Measurements from ENCODE around the gene IP6K1. TPM values are rescaled to one million over a fixed set of nuclear protein-coding genes. Genes with fewer than 3 reads are reported as not detected.

Gene IP6K1
- total RNA-seq, 1 experiment from 2014 or later = 42.2 TPM

GRCh38 chr3:49689046-49689907 lies 97.1 kb downstream of the IP6K1 start, which contains the start of the genes MST1 and RNF123:
TSS of gene MST1 (minus strand) at chr3:49689474. CDS start at chr3:49688691, 783 bp downstream.
TSS of gene RNF123 (plus strand) at chr3:49689557. CDS start at chr3:49691166, 1,609 bp downstream.
- Histone ChIP-seq H3K27ac (ENCODE audit: insufficient read length, low read depth, low read length) (no peak within 1 kb of the TSS), H2BK15ac (ENCODE audit: low read depth, low read length) (no peak within 1 kb of the TSS)
- H3K4me3 Mint-ChIP-seq = peak within 1 kb of the TSS; percentile 90 to 99

More at GRCh38 chr3:49689046-49689907, 97.1 kb downstream of the IP6K1 start, which contains the start of the genes MST1 and RNF123:
- no peak within 1 kb of the TSS for H2BK20ac ChIP-seq (ENCODE audit: low read depth, low read length, poor library complexity, severe bottlenecking)
- no peaks in the 10 kb centered on the region for H3K79me1 ChIP-seq (ENCODE audit: insufficient read depth, low read depth, low read length, poor library complexity, severe bottlenecking)
- H3K18ac ChIP-seq (ENCODE audit: insufficient read length, low read depth, low read length) = no peak within 1 kb of the TSS
- H3K4me2 ChIP-seq (ENCODE audit: insufficient read depth, insufficient read length, low read length) = peak within 1 kb of the TSS; percentile 74
- no peak within 1 kb of the TSS for H2AK5ac ChIP-seq (ENCODE audit: insufficient read length, low read length)
- Mint-ChIP-seq H3K9me3 (no peaks in the 10 kb centered on the region), H3K27ac (peak within 1 kb of the TSS; percentile 93 to 99 (median 95)), H3K4me1 (peaks cover 20 to 30% of the 10 kb centered on the region in 2 experiments), H3K27me3 (ENCODE audit: low read depth) (peaks cover 5% of the 10 kb centered on the region; the same call in 1 of the 2 replicates), H3K36me3 (ENCODE audit: insufficient read depth in 1 of 3, low read depth in 3 of 3) (peaks cover 2 to 13% (median 10%) of the 10 kb centered on the region in 3 experiments; a peak in 6 of 7 replicates)
- H3K56ac ChIP-seq (ENCODE audit: insufficient read length, low read depth, low read length) = no peak within 1 kb of the TSS
- peak; percentile 94 for DNase-seq
- H3K23ac ChIP-seq (ENCODE audit: insufficient read length, low read depth, low read length) = no peak within 1 kb of the TSS
- H4K8ac ChIP-seq (replicated peaks; ENCODE audit: insufficient read length, low read depth, low read length) = no peak within 1 kb of the TSS
- H4K20me1 ChIP-seq (ENCODE audit: control insufficient read depth, insufficient read depth, insufficient read length) = no peaks in the 10 kb centered on the region
- H3K9me3 ChIP-seq (ENCODE audit: control insufficient read depth, low read depth, low read length) = no peaks in the 10 kb centered on the region
- peak within 1 kb of the TSS; percentile 65; the same call in 1 of the 2 replicates for H3K14ac ChIP-seq (ENCODE audit: insufficient read depth, low read length)
- peak within 1 kb of the TSS; percentile 42 for H3K9ac ChIP-seq (ENCODE audit: extremely low read depth, insufficient read length, low read length)
- no peak within 1 kb of the TSS for H2BK120ac ChIP-seq (ENCODE audit: low read depth, low read length, poor library complexity, severe bottlenecking)
- H3K4ac ChIP-seq (ENCODE audit: low read depth, low read length) = no peak within 1 kb of the TSS
- H2BK5ac ChIP-seq (ENCODE audit: insufficient read length, low read length) = no peak within 1 kb of the TSS
- H2AFZ ChIP-seq (ENCODE audit: low read length) = no peak within 1 kb of the TSS
- H3T11ph ChIP-seq (ENCODE audit: low read length) = no peak within 1 kb of the TSS
- peak; percentile 41; the same call in 2 of the 3 replicates for TF ChIP-seq CTCF (conservative IDR thresholded peaks at IDR 0.05)
- no peaks in the 10 kb centered on the region for H3K27me3 ChIP-seq (ENCODE audit: insufficient read depth, low read length)
- no peak within 1 kb of the TSS for H4K91ac ChIP-seq (ENCODE audit: insufficient read length, low read depth, low read length)
- no peak within 1 kb of the TSS for H4K5ac ChIP-seq (ENCODE audit: insufficient read length, low read depth, low read length)
- no CpG with 5 or more reads among the region's 66 CpGs for WGBS (ENCODE audit: extremely low coverage, insufficient read length, low lambda C conversion rate)
- H2BK12ac ChIP-seq (ENCODE audit: insufficient read length, low read depth, low read length) = no peak within 1 kb of the TSS
- H3K79me2 ChIP-seq (ENCODE audit: insufficient read depth, low read length) = no peaks in the 10 kb centered on the region
- H3K4me1 ChIP-seq (ENCODE audit: insufficient read depth, low read length) = no peaks in the 10 kb centered on the region
- peaks cover 3% of the 10 kb centered on the region for H3K23me2 ChIP-seq (ENCODE audit: insufficient read length, low read depth, low read length, poor library complexity, severe bottlenecking)
